Measurements from ENCODE around the gene LYAR.

LYAR gene

GRCh38 chr4:4289941-4290850 is at the start of gene LYAR, which contains the start of gene ZBTB49 (continued):
- TF ChIP-seq ZNF645 (tag by site-specific recombination; IDR thresholded peaks at IDR 0.05) (no peak), ZNF76 (tag by site-specific recombination; IDR thresholded peaks at IDR 0.05; ENCODE audit: borderline replicate concordance, low read depth) (no peak), ZNF354C (tag by site-specific recombination; IDR thresholded peaks at IDR 0.05; ENCODE audit: borderline replicate concordance, low read depth) (no peak), ZNF19 (tag by site-specific recombination; IDR thresholded peaks at IDR 0.05; ENCODE audit: low read depth) (no peak), ZFP37 (tag by site-specific recombination; IDR thresholded peaks at IDR 0.05) (no peak), ZNF488 (tag by site-specific recombination; IDR thresholded peaks at IDR 0.05) (no peak), KLF16 (tag by site-specific recombination; IDR thresholded peaks at IDR 0.05) (peak; percentile 94), ZNF843 (tag by site-specific recombination; IDR thresholded peaks at IDR 0.05) (no peak), ZNF837 (tag by site-specific recombination; IDR thresholded peaks at IDR 0.05) (no peak), ZIC2 (tag by site-specific recombination; IDR thresholded peaks at IDR 0.05) (0 out of 2 replicates have a peak, but pooled peaks have one; percentile 18), MEIS1 (CRISPR knock-in tag; IDR thresholded peaks at IDR 0.05; ENCODE audit: borderline replicate concordance) (no peak), ZNF654 (tag by site-specific recombination; IDR thresholded peaks at IDR 0.05; ENCODE audit: low read depth) (no peak), ZNF146 (tag by site-specific recombination; IDR thresholded peaks at IDR 0.05) (no peak), ZFHX2 (tag by site-specific recombination; conservative IDR thresholded peaks at IDR 0.05) (peak; percentile 80), ZNF785 (tag by site-specific recombination; IDR thresholded peaks at IDR 0.05) (no peak), ZNF529 (tag by site-specific recombination; IDR thresholded peaks at IDR 0.05; ENCODE audit: insufficient replicate concordance) (no peak), ZNF530 (tag by site-specific recombination; IDR thresholded peaks at IDR 0.05; ENCODE audit: low read depth) (no peak), ZNF26 (tag by site-specific recombination; IDR thresholded peaks at IDR 0.05) (no peak), ZNF280D (tag by site-specific recombination; IDR thresholded peaks at IDR 0.05) (0 out of 2 replicates have a peak, but pooled peaks have one; percentile 9), ZNF239 (tag by site-specific recombination; IDR thresholded peaks at IDR 0.05) (no peak), SCRT1 (tag by site-specific recombination; IDR thresholded peaks at IDR 0.05; ENCODE audit: borderline replicate concordance) (no peak), GLI4 (tag by site-specific recombination; IDR thresholded peaks at IDR 0.05) (peak; percentile 87), WT1 (tag by site-specific recombination; IDR thresholded peaks at IDR 0.05) (no peak)
- TF ChIP-seq, protein P1, sequence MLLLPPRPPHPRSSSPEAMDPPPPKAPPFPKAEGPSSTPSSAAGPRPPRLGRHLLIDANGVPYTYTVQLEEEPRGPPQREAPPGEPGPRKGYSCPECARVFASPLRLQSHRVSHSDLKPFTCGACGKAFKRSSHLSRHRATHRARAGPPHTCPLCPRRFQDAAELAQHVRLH (tag by site-specific recombination; IDR thresholded peaks at IDR 0.05) = no peak
- TF ChIP-seq, protein P2, sequence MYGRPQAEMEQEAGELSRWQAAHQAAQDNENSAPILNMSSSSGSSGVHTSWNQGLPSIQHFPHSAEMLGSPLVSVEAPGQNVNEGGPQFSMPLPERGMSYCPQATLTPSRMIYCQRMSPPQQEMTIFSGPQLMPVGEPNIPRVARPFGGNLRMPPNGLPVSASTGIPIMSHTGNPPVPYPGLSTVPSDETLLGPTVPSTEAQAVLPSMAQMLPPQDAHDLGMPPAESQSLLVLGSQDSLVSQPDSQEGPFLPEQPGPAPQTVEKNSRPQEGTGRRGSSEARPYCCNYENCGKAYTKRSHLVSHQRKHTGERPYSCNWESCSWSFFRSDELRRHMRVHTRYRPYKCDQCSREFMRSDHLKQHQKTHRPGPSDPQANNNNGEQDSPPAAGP (tag by site-specific recombination; IDR thresholded peaks at IDR 0.05) = no peak
- TF ChIP-seq, protein P3, sequence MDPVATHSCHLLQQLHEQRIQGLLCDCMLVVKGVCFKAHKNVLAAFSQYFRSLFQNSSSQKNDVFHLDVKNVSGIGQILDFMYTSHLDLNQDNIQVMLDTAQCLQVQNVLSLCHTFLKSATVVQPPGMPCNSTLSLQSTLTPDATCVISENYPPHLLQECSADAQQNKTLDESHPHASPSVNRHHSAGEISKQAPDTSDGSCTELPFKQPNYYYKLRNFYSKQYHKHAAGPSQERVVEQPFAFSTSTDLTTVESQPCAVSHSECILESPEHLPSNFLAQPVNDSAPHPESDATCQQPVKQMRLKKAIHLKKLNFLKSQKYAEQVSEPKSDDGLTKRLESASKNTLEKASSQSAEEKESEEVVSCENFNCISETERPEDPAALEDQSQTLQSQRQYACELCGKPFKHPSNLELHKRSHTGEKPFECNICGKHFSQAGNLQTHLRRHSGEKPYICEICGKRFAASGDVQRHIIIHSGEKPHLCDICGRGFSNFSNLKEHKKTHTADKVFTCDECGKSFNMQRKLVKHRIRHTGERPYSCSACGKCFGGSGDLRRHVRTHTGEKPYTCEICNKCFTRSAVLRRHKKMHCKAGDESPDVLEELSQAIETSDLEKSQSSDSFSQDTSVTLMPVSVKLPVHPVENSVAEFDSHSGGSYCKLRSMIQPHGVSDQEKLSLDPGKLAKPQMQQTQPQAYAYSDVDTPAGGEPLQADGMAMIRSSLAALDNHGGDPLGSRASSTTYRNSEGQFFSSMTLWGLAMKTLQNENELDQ (tag by site-specific recombination; IDR thresholded peaks at IDR 0.05; ENCODE audit: low read depth) = no peak
- TF ChIP-seq, protein P4, sequence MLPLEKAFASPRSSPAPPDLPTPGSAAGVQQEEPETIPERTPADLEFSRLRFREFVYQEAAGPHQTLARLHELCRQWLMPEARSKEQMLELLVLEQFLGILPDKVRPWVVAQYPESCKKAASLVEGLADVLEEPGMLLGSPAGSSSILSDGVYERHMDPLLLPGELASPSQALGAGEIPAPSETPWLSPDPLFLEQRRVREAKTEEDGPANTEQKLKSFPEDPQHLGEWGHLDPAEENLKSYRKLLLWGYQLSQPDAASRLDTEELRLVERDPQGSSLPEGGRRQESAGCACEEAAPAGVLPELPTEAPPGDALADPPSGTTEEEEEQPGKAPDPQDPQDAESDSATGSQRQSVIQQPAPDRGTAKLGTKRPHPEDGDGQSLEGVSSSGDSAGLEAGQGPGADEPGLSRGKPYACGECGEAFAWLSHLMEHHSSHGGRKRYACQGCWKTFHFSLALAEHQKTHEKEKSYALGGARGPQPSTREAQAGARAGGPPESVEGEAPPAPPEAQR (tag by site-specific recombination; IDR thresholded peaks at IDR 0.05) = no peak

All from HEK293 (cell line).